Measurements from ENCODE around the gene NMNAT2. TPM values are rescaled to one million over a fixed set of nuclear protein-coding genes. Genes with fewer than 3 reads are reported as not detected.

NMNAT2 gene
- total and polyA plus RNA-seq, 2 experiments from 2014 or later: 3.6 to 10.0 TPM

DNA sequence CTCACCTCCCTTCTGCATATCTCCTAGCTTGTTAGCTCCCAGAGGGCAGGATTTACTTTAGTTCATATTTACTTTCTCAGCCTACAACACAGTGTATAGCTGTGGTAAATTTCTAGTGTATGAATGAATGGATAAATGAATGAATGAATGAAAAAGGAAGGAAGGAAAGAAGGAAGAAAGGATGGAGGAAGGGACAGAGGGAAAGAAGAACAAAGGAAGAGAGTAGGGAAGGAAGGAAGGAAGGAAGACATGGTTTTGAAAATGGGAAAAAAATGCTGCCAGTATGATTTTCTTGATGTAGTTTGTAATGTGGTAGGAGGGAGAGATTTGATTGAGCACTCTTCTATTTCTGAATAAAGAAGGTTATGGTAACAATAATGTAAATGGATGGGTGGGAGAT, 185.1 kb downstream of the NMNAT2 start (continued):
- TF ChIP-seq, protein P1, sequence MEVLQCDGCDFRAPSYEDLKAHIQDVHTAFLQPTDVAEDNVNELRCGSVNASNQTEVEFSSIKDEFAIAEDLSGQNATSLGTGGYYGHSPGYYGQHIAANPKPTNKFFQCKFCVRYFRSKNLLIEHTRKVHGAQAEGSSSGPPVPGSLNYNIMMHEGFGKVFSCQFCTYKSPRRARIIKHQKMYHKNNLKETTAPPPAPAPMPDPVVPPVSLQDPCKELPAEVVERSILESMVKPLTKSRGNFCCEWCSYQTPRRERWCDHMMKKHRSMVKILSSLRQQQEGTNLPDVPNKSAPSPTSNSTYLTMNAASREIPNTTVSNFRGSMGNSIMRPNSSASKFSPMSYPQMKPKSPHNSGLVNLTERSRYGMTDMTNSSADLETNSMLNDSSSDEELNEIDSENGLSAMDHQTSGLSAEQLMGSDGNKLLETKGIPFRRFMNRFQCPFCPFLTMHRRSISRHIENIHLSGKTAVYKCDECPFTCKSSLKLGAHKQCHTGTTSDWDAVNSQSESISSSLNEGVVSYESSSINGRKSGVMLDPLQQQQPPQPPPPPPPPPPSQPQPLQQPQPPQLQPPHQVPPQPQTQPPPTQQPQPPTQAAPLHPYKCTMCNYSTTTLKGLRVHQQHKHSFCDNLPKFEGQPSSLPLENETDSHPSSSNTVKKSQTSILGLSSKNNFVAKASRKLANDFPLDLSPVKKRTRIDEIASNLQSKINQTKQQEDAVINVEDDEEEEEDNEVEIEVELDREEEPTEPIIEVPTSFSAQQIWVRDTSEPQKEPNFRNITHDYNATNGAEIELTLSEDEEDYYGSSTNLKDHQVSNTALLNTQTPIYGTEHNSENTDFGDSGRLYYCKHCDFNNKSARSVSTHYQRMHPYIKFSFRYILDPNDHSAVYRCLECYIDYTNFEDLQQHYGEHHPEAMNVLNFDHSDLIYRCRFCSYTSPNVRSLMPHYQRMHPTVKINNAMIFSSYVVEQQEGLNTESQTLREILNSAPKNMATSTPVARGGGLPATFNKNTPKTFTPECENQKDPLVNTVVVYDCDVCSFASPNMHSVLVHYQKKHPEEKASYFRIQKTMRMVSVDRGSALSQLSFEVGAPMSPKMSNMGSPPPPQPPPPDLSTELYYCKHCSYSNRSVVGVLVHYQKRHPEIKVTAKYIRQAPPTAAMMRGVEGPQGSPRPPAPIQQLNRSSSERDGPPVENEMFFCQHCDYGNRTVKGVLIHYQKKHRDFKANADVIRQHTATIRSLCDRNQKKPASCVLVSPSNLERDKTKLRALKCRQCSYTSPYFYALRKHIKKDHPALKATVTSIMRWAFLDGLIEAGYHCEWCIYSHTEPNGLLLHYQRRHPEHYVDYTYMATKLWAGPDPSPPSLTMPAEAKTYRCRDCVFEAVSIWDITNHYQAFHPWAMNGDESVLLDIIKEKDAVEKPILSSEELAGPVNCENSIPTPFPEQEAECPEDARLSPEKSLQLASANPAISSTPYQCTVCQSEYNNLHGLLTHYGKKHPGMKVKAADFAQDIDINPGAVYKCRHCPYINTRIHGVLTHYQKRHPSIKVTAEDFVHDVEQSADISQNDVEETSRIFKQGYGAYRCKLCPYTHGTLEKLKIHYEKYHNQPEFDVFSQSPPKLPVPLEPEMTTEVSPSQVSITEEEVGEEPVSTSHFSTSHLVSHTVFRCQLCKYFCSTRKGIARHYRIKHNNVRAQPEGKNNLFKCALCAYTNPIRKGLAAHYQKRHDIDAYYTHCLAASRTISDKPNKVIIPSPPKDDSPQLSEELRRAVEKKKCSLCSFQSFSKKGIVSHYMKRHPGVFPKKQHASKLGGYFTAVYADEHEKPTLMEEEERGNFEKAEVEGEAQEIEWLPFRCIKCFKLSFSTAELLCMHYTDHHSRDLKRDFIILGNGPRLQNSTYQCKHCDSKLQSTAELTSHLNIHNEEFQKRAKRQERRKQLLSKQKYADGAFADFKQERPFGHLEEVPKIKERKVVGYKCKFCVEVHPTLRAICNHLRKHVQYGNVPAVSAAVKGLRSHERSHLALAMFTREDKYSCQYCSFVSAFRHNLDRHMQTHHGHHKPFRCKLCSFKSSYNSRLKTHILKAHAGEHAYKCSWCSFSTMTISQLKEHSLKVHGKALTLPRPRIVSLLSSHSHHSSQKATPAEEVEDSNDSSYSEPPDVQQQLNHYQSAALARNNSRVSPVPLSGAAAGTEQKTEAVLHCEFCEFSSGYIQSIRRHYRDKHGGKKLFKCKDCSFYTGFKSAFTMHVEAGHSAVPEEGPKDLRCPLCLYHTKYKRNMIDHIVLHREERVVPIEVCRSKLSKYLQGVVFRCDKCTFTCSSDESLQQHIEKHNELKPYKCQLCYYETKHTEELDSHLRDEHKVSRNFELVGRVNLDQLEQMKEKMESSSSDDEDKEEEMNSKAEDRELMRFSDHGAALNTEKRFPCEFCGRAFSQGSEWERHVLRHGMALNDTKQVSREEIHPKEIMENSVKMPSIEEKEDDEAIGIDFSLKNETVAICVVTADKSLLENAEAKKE (CRISPR knock-in tag; IDR thresholded peaks at IDR 0.05): no peak
- TF ChIP-seq EZH2phosphoT487 (IDR thresholded peaks at IDR 0.05; ENCODE audit: unreplicated experiment) (no peak), ETS1 (IDR thresholded peaks at IDR 0.05) (no peak), ZNF114 (CRISPR knock-in tag; IDR thresholded peaks at IDR 0.05) (no peak), EZH2 (IDR thresholded peaks at IDR 0.05; ENCODE audit: low read depth, unreplicated experiment) (no peak), STAT1 (IDR thresholded peaks at IDR 0.05; ENCODE audit: unreplicated experiment) (no peak)

DNA sequence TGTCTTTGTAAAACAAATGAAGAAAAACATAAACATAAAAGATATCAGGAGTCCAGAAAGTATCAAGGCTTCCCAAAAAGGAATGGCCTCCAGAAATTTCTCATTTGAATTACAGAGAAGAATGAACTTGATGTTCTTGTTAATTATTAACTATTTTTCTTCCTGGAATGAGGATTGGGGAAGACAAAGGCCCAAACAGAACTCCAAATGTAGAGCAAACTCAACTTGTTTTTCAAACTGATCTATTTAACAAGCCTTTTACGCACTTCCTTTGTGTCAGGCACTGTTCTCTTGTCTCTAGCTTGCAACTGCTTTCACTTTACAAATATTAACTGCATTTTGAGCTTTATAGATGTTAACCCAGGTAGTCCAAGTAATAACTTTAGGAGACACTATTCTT, 186.6 kb downstream of the NMNAT2 start:
- H2AFZ ChIP-seq: no peak overlapping the region
- H3K27me3 Mint-ChIP-seq (ENCODE audit: insufficient read depth, low read depth, poor library complexity): peaks cover 6% of the 10 kb centered on the region
- TF ChIP-seq STAT1 (IDR thresholded peaks at IDR 0.05; ENCODE audit: unreplicated experiment) (no peak), ETS1 (IDR thresholded peaks at IDR 0.05) (no peak), ZNF114 (CRISPR knock-in tag; IDR thresholded peaks at IDR 0.05) (no peak), EZH2phosphoT487 (IDR thresholded peaks at IDR 0.05; ENCODE audit: unreplicated experiment) (no peak), JUNB (IDR thresholded peaks at IDR 0.05; ENCODE audit: unreplicated experiment) (no peak)
- TF ChIP-seq, protein P1 (CRISPR knock-in tag; IDR thresholded peaks at IDR 0.05): no peak

More for the DNA sequence above, 186.6 kb downstream of the NMNAT2 start:
- Histone ChIP-seq H4K20me1 (replicated peaks; ENCODE audit: insufficient read depth) (no peaks in the 10 kb centered on the region), H3K4me3 (no peak overlapping the region), H3K27me3 (ENCODE audit: insufficient read depth) (no peaks in the 10 kb centered on the region), H3K4me2 (no peak overlapping the region), H3F3A (replicated peaks; ENCODE audit: low read depth) (peaks cover 8% of the 10 kb centered on the region; the same call in 1 of the 2 replicates), H3K9me2 (ENCODE audit: insufficient read depth) (no peaks in the 10 kb centered on the region), H3K4me1 (ENCODE audit: insufficient read depth) (peaks cover 19% of the 10 kb centered on the region), H3K36me3 (ENCODE audit: insufficient read depth) (no peaks in the 10 kb centered on the region), H3K79me2 (replicated peaks; ENCODE audit: insufficient read depth) (no peaks in the 10 kb centered on the region), H3K27ac (ENCODE audit: low read depth) (no peak overlapping the region)
- Mint-ChIP-seq H3K4me3 (no peak overlapping the region), H3K27ac (no peak overlapping the region), H3K4me1 (peaks cover 49% of the 10 kb centered on the region), H3K36me3 (ENCODE audit: low read depth) (no peaks in the 10 kb centered on the region), H3K9me3 (no peaks in the 10 kb centered on the region)
- no peak for DNase-seq (ENCODE audit: low spot score)
- no peak for ATAC-seq
